Endothelial cell (in vitro differentiated cells): ENCODE data around the gene DMAC2. TPM values are rescaled to one million over a fixed set of nuclear protein-coding genes. Genes with fewer than 3 reads are reported as not detected.
A peak's percentile ranks its signal among the peaks of the same experiment; 100 is the strongest.

Source experiments
- DNase-seq: peaks from one replicate; pipeline ENCODE4 v3.0.0; 2021; ENCODE audit warnings: low spot score
- H3K27ac Mint-ChIP-seq: one replicate; pipeline ENCODE4 v1.8.0; 2021; ENCODE audit warnings: mixed read lengths, inconsistent platforms; ENCODE audit not compliant: unreplicated experiment
- H3K27me3 Mint-ChIP-seq: one replicate; pipeline ENCODE4 v1.8.0; 2021; ENCODE audit warnings: mild to moderate bottlenecking, moderate library complexity, mixed read lengths, inconsistent platforms; ENCODE audit not compliant: unreplicated experiment
- H3K36me3 Mint-ChIP-seq: one replicate; pipeline ENCODE4 v1.8.0; 2021; ENCODE audit warnings: mild to moderate bottlenecking, low read depth, mixed read lengths, inconsistent platforms; ENCODE audit not compliant: unreplicated experiment
- H3K4me1 Mint-ChIP-seq: one replicate; pipeline ENCODE4 v1.8.0; 2021; ENCODE audit warnings: mild to moderate bottlenecking, mixed read lengths, inconsistent platforms; ENCODE audit not compliant: unreplicated experiment
- H3K4me3 Mint-ChIP-seq: one replicate; pipeline ENCODE4 v1.8.0; 2021; ENCODE audit warnings: mild to moderate bottlenecking, mixed read lengths, inconsistent platforms; ENCODE audit not compliant: unreplicated experiment
- H3K9me3 Mint-ChIP-seq: one replicate; pipeline ENCODE4 v1.8.0; 2021; ENCODE audit warnings: mixed read lengths, inconsistent platforms; ENCODE audit not compliant: unreplicated experiment
- total RNA-seq: library from RNA; stranded (reverse); fragmentation: NEBNext Ultra II Directional; extraction: Animal tissue kit (Norgen Biotek cat#: 25700); gene quantifications from one replicate; pipeline ENCODE4 v1.2.1, GENCODE V29; 2021; ENCODE audit not compliant: unreplicated experiment
- TF ChIP-seq, protein P1 (sequence below): fragments of 200-600 bp; sonication (generic); IDR thresholded peaks from one replicate; pipeline ENCODE4 v1.5.0; 2021; ENCODE audit warnings: antibody characterized with exemption; ENCODE audit not compliant: unreplicated experiment

DMAC2 gene
- total RNA-seq, 1 donor from 2014 or later = 75.5 TPM

GRCh38 chr19:41415154-41415571 is 24.5 kb downstream of the DMAC2 start:
- TF ChIP-seq, protein P1, sequence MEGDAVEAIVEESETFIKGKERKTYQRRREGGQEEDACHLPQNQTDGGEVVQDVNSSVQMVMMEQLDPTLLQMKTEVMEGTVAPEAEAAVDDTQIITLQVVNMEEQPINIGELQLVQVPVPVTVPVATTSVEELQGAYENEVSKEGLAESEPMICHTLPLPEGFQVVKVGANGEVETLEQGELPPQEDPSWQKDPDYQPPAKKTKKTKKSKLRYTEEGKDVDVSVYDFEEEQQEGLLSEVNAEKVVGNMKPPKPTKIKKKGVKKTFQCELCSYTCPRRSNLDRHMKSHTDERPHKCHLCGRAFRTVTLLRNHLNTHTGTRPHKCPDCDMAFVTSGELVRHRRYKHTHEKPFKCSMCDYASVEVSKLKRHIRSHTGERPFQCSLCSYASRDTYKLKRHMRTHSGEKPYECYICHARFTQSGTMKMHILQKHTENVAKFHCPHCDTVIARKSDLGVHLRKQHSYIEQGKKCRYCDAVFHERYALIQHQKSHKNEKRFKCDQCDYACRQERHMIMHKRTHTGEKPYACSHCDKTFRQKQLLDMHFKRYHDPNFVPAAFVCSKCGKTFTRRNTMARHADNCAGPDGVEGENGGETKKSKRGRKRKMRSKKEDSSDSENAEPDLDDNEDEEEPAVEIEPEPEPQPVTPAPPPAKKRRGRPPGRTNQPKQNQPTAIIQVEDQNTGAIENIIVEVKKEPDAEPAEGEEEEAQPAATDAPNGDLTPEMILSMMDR = no peak
- peaks cover 4% of the 10 kb centered on the region for H3K4me1 Mint-ChIP-seq
- peaks cover 44% of the 10 kb centered on the region for H3K36me3 Mint-ChIP-seq
- peaks cover 10% of the 10 kb centered on the region for H3K27me3 Mint-ChIP-seq
- no peak for DNase-seq
- H3K9me3 Mint-ChIP-seq = no peaks in the 10 kb centered on the region
- no peak overlapping the region for H3K4me3 Mint-ChIP-seq
- no peak overlapping the region for H3K27ac Mint-ChIP-seq

- no peak for DNase-seq
- Mint-ChIP-seq H3K9me3 (no peaks in the 10 kb centered on the region), H3K4me1 (peaks cover under 1% of the 10 kb centered on the region), H3K36me3 (peaks cover 45% of the 10 kb centered on the region), H3K27me3 (peaks cover 10% of the 10 kb centered on the region), H3K4me3 (no peak overlapping the region), H3K27ac (peak overlapping the region; percentile 57)
- TF ChIP-seq, protein P1 = no peak
These were observed 25.3 kb downstream of the DMAC2 start for GRCh38 chr19:41414461-41414860.

DNA sequence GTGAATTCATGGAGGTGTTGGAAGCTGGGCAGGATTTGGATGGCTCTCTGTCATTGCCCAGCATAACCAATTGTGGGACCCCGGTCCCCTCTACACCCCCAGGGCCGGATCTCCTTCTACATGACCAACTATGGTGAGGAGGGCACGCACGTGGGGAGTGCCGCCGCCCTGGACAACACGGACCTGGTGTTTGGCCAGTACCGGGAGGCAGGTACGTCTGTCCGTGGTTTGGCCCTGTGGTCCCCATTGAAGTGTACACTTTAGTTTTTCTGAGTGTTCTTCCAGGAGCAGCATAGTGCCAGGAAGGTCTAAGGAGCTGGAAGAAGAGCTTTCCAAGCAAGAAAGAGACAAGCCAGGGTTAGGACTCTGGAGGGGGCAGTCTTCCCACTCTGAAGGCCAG is 25.8 kb downstream of the DMAC2 start:
- Mint-ChIP-seq H3K4me1 (peaks cover 4% of the 10 kb centered on the region), H3K9me3 (no peaks in the 10 kb centered on the region), H3K4me3 (no peak overlapping the region), H3K36me3 (peaks cover 41% of the 10 kb centered on the region), H3K27ac (no peak overlapping the region), H3K27me3 (peaks cover 8% of the 10 kb centered on the region)
- no peak for DNase-seq
- TF ChIP-seq, protein P1 = no peak

DNA sequence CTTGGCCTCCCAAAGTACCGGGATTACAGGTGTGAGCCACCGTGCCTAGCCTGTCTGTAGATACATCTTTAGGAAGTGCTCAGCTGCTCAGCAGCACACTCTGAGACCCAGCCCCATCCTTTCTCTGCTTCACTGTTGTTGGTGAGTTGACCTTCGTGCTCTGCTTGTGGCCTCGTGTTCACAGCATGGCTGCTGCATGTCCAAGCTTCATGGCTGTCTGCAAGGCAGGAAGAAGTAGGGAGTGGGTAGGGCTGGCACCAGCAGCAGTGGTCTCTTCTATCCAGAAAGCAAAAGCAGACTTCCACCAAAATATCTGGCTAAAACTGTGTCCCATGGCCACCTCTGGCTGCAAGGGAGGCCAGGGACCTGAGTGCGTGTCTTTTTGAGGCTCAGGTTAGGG is 26.8 kb downstream of the DMAC2 start:
- DNase-seq = no peak
- Mint-ChIP-seq H3K27me3 (peaks cover 8% of the 10 kb centered on the region), H3K9me3 (no peaks in the 10 kb centered on the region), H3K4me3 (no peak overlapping the region), H3K4me1 (peaks cover 4% of the 10 kb centered on the region), H3K36me3 (peaks cover 36% of the 10 kb centered on the region), H3K27ac (no peak overlapping the region)
- TF ChIP-seq, protein P1 = no peak

DNA sequence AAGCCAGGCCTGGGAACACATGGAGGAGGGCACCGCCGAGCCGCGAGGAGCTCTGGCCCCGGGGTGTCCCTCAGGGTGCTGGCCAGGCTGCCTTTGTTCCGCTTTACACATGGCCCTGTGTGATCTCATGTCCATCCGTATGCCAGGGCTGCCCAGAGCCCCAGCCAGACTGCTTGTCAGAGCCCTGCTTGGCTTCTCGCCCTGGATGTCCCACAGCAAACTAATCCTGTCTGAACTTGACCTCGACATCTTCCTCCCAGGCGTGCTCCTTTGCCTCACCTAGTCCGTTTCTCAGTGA is 27.8 kb downstream of the DMAC2 start:
- H3K4me3 Mint-ChIP-seq = no peak overlapping the region
- H3K4me1 Mint-ChIP-seq = peaks cover 13% of the 10 kb centered on the region
- H3K27me3 Mint-ChIP-seq = peaks cover 8% of the 10 kb centered on the region
- DNase-seq = no peak
- H3K9me3 Mint-ChIP-seq = no peaks in the 10 kb centered on the region
- peak overlapping the region; percentile 61 for H3K27ac Mint-ChIP-seq
- TF ChIP-seq, protein P1 = no peak
- H3K36me3 Mint-ChIP-seq = peaks cover 31% of the 10 kb centered on the region
